KMS-11 (cell line): ENCODE data around the gene AGPAT4.

Experiments used
- H2AFZ ChIP-seq: fragments of 200-600 bp; sonication (generic); 2 replicates; pipeline ENCODE4 v1.6.1; 2016; ENCODE audit warnings: antibody characterized with exemption, mixed run types, low read depth
- H3K27ac ChIP-seq: fragments of 200-600 bp; sonication (generic); 2 replicates; pipeline ENCODE4 v1.6.1; 2016; ENCODE audit warnings: mild to moderate bottlenecking, mixed run types
- H3K27me3 ChIP-seq: fragments of 200-600 bp; sonication (generic); 2 replicates; pipeline ENCODE4 v1.6.1; 2017; ENCODE audit warnings: mild to moderate bottlenecking, low read depth, mixed run types, moderate library complexity; ENCODE audit not compliant: insufficient read depth
- H3K36me3 ChIP-seq: fragments of 200-600 bp; sonication (generic); 2 replicates; pipeline ENCODE4 v1.6.1; 2017; ENCODE audit warnings: mild to moderate bottlenecking, mixed run types; ENCODE audit not compliant: insufficient read depth
- H3K4me1 ChIP-seq: fragments of 200-600 bp; sonication (generic); 2 replicates; pipeline ENCODE4 v1.6.1; 2016; ENCODE audit warnings: mild to moderate bottlenecking, low read depth, mixed run types; ENCODE audit not compliant: poor library complexity, severe bottlenecking
- H3K4me2 ChIP-seq: fragments of 200-600 bp; sonication (generic); 2 replicates; pipeline ENCODE4 v1.7.0; 2016; ENCODE audit warnings: mild to moderate bottlenecking, mixed run types
- H3K4me3 ChIP-seq: fragments of 200-600 bp; sonication (generic); IDR thresholded peaks from 2 replicates; pipeline ENCODE4 v1.6.1; 2017; ENCODE audit warnings: low read depth, low read length, mixed read lengths; ENCODE audit not compliant: insufficient read depth
- H3K79me2 ChIP-seq: fragments of 200-600 bp; sonication (generic); 2 replicates; pipeline ENCODE4 v1.6.1; 2016; ENCODE audit warnings: low read depth, mixed run types; ENCODE audit not compliant: insufficient read depth
- H3K9ac ChIP-seq: fragments of 200-600 bp; sonication (generic); 2 replicates; pipeline ENCODE4 v1.6.1; 2016; ENCODE audit warnings: mild to moderate bottlenecking, mixed run types
- H4K20me1 ChIP-seq: fragments of 200-600 bp; sonication (generic); 2 replicates; pipeline ENCODE4 v1.6.1; 2016; ENCODE audit warnings: mild to moderate bottlenecking, mixed run types; ENCODE audit not compliant: insufficient read depth
- CTCF ChIP-seq: fragments of 200-600 bp; sonication (generic); conservative IDR thresholded peaks from 2 replicates; pipeline ENCODE4 v1.6.1; 2017; ENCODE audit warnings: low read depth, mild to moderate bottlenecking, antibody characterized with exemption, low read length, moderate library complexity, mixed read lengths

The AGPAT4 gene

GRCh38 chr6:161219680-161220079 is 54.2 kb downstream of the AGPAT4 start:
- Histone ChIP-seq H3K36me3 (no peaks in the 10 kb centered on the region), H3K4me1 (no peaks in the 10 kb centered on the region), H3K79me2 (no peaks in the 10 kb centered on the region), H3K27me3 (no peaks in the 10 kb centered on the region), H3K9ac (no peak overlapping the region), H3K27ac (no peak overlapping the region), H4K20me1 (no peaks in the 10 kb centered on the region), H3K4me3 (no peak overlapping the region), H2AFZ (no peak overlapping the region), H3K4me2 (no peak overlapping the region)
- TF ChIP-seq CTCF: no peak

- no peak overlapping the region for H3K4me2 ChIP-seq
- H3K9ac ChIP-seq: no peak overlapping the region
- no peaks in the 10 kb centered on the region for H4K20me1 ChIP-seq
- no peaks in the 10 kb centered on the region for H3K36me3 ChIP-seq
- H3K4me1 ChIP-seq: no peaks in the 10 kb centered on the region
- no peak for TF ChIP-seq CTCF
- H3K4me3 ChIP-seq: no peak overlapping the region
- no peak overlapping the region for H3K27ac ChIP-seq
- no peaks in the 10 kb centered on the region for H3K27me3 ChIP-seq
- H2AFZ ChIP-seq: no peak overlapping the region
- H3K79me2 ChIP-seq: no peaks in the 10 kb centered on the region
Measured at GRCh38 chr6:161218222-161218621, 55.6 kb downstream of the AGPAT4 start.

GRCh38 chr6:161217628-161218027 is 56.2 kb downstream of the AGPAT4 start:
- no peak overlapping the region for H3K4me2 ChIP-seq
- H2AFZ ChIP-seq: no peak overlapping the region
- no peak overlapping the region for H3K27ac ChIP-seq
- no peaks in the 10 kb centered on the region for H3K79me2 ChIP-seq
- H3K27me3 ChIP-seq: no peaks in the 10 kb centered on the region
- no peak for TF ChIP-seq CTCF
- H3K9ac ChIP-seq: no peak overlapping the region
- H3K4me1 ChIP-seq: no peaks in the 10 kb centered on the region
- H3K36me3 ChIP-seq: no peaks in the 10 kb centered on the region
- no peaks in the 10 kb centered on the region for H4K20me1 ChIP-seq
- H3K4me3 ChIP-seq: no peak overlapping the region

GRCh38 chr6:161216616-161217205 is 57.1 kb downstream of the AGPAT4 start:
- no peaks in the 10 kb centered on the region for H3K79me2 ChIP-seq
- no peak for TF ChIP-seq CTCF
- H2AFZ ChIP-seq: no peak overlapping the region
- H3K27ac ChIP-seq: no peak overlapping the region
- H3K9ac ChIP-seq: no peak overlapping the region
- no peaks in the 10 kb centered on the region for H3K27me3 ChIP-seq
- H3K36me3 ChIP-seq: no peaks in the 10 kb centered on the region
- no peak overlapping the region for H3K4me3 ChIP-seq
- H4K20me1 ChIP-seq: no peaks in the 10 kb centered on the region
- H3K4me2 ChIP-seq: no peak overlapping the region
- H3K4me1 ChIP-seq: no peaks in the 10 kb centered on the region
